ENCODE data around the gene ZNF165.
"Not testable (repeated sequence)": the region's sequence is repeated elsewhere in the genome, so short reads cannot be mapped to it uniquely, and the experiment has no call there.

- not testable (repeated sequence) for TF ChIP-seq CTCF, POLR2A (IDR thresholded peaks at IDR 0.05)
Measured at GRCh38 chr6:28102699-28103098, 22.3 kb downstream of the ZNF165 start.

Measured in esophagus squamous epithelium (tissue), 4 donors.